Superior temporal gyrus (tissue), 1 donor: ENCODE data around the gene DUOX2.
A peak's percentile ranks its signal among the peaks of the same experiment; 100 is the strongest.

Experiments used
- DNase-seq: peaks from one replicate; pipeline ENCODE4 v3.0.0-alpha.2; 2016; ENCODE audit errors: extremely low spot score

The DUOX2 gene

DNA sequence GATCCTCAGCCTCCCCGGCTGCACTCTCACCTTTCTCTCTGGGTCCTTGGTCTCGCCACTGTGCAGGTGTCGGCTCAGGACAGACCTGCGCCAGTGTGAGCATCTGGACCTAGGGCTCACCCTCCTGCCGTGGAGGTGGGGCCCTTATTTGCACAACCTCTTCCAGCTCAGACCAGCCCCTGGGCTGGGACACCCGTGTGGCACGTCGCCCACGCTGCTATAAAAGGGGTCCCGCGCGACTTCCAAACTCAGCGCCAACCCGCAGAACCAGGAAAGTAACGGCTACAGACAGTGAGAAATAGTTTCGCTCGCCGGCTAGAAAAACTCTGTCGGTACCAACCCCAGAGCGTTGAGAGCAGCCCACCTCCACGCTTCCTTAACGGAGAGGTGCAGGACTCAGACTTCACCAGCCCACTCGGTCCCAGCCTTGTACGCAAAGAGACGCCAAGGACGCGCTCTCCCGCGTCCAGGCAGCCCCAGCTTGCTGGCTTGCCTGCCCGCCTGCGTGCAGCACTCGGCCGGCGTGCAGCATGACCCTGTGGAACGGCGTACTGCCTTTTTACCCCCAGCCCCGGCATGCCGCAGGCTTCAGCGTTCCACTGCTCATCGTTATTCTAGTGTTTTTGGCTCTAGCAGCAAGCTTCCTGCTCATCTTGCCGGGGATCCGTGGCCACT lies at the start of gene DUOX2, which contains the start of gene DUOXA2:
Gene DUOX2 (minus strand): TSS at position 97 of the 675 bp plus-strand sequence. CDS start 761 bp downstream, outside the sequence.
Gene DUOXA2 (plus strand): TSS at position 251 of the 675 bp plus-strand sequence. CDS start 280 bp downstream, at position 531.
- DNase-seq, result no peak

GRCh38 chr15:45163508-45163856 lies 49.5 kb upstream of the DUOX2 start:
- DNase-seq, result no peak

- DNase-seq, result peak; percentile 86
Measured at GRCh38 chr15:45162771-45163507, 49.0 kb upstream of the DUOX2 start.

- DNase-seq, result no peak
Measured at GRCh38 chr15:45161666-45162065, 47.7 kb upstream of the DUOX2 start.

DNA sequence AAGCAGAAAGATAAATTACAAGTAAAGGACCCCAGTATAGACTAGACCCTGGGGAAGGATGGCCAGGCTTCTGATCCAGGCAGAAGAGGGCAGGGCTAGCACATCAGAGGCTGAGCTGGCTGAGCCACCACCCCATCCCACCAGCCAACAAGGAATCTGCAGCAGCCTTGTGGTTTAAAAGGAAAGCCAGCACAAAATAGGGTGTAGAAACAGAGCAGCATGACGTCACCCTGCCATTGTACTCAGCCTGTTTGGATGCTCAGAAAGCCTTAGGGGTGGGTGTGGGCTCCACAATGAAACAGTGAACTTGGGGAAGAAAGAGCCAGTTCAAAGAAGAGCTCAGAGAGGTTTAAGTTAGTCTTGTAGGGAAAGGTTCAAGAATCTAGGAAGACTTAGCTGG lies 44.0 kb upstream of the DUOX2 start:
- peak; percentile 87 for DNase-seq

- DNase-seq, result peak; percentile 44
Measured at GRCh38 chr15:45156744-45157455, 42.9 kb upstream of the DUOX2 start.

- no peak for DNase-seq
Measured at GRCh38 chr15:45155739-45156138, 41.8 kb upstream of the DUOX2 start.

- no peak for DNase-seq
Measured at GRCh38 chr15:45151998-45152828, 38.2 kb upstream of the DUOX2 start.

- no peak for DNase-seq
Measured at GRCh38 chr15:45150997-45151396, 37.0 kb upstream of the DUOX2 start.

DNA sequence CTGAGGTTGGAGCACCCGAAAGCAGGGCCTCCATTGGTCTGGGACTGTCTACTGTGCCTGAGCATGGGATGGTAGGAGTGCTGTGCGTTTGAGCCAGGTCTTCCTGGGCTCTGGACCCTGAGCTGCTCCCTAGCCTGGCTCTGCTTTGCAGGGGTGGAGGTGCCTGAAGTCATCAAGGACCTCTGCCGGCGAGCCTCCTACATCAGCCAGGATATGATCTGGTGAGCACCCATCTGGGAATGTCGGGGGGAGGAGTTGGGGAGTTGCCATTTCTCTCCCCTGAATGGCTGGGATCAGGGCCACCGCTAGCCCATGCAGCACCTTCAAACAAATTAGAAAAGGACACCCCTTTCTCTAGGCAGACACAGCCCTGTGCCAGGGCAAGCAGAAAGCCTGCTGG lies 36.5 kb upstream of the DUOX2 start:
- no peak for DNase-seq

GRCh38 chr15:45149060-45149459 lies 35.1 kb upstream of the DUOX2 start:
- DNase-seq, result no peak

DNA sequence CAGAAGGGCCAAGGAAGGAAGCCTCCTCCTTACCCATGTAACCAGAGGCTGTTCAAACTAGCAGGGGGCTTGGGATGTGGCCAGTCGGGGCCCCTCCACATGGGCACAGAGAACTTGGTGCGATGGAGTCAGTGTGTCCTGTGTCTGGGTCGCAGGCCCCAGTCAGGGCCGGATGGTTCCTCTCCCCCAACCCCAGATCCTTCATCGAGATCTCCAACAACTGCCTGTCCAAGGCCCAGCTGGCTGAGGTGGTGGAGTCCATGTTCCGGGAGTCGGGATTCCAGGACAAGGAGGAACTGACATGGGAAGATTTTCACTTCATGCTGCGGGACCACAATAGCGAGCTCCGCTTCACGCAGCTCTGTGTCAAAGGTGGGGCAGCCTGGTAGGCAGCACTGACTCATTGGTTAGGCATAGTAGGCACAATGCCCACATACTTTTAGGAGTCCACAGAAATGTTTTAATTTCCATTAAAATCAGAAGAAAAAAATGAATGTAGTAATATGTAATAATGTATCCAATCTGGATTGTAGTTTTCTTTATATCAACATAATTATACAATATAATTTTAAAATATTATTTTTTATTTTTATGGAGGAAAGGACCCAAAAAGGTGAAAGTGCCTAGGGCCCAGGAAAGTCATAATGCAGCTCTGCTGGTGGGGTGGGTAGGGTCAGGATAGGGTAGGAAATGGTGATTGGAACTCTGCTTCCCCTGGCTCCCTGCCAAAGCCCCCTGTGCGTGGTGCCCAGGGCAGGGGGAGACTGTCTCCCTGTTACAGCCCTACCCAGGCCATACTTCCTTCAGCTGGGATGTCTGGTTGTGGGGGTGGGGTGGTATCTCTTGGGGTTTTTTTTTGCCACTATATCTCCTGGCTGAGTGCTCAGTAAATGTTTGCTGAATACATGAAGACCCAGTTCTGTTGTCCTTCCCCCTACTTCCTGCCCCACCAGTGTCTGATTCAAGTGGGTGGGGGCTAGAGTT lies 34.4 kb upstream of the DUOX2 start:
- no peak for DNase-seq

DNA sequence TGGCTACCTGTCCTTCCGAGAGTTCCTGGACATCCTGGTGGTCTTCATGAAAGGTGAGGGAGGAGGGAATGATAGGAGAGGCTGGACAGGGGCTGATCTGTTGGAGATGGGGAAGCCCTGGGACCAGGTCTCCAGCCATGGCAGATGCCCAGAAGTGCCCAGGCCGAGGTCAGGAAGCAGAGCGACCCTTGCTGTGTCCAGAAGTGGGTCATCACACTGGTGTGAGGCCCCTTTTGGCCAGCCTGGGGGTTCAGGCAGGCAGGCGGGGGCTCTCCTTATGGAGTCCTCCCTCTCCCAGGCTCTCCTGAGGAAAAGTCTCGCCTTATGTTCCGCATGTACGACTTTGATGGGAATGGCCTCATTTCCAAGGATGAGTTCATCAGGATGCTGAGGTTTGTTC lies 33.6 kb upstream of the DUOX2 start:
- DNase-seq, result no peak

- DNase-seq, result no peak
Measured at GRCh38 chr15:45146405-45146804, 32.4 kb upstream of the DUOX2 start.

DNA sequence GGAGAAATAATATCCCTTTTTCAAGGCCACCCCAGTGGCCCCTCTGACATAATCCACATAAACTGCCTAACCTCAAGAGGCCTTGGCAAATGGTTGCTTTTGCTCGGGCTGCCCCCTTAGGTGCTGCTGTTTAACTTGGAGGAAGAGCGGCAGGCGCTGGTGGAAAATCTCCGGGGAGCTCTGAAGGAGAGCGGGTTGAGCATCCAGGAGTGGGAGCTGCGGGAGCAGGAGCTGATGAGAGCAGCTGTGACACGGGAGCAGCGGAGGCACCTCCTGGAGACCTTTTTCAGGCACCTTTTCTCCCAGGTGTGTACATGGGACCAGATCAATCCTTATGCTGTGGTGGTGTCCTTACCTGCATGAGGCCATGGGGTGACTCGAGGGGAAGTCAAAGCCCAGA lies 30.8 kb upstream of the DUOX2 start:
- DNase-seq, result no peak

GRCh38 chr15:45143946-45144345 lies 30.0 kb upstream of the DUOX2 start:
- DNase-seq, result no peak

DNA sequence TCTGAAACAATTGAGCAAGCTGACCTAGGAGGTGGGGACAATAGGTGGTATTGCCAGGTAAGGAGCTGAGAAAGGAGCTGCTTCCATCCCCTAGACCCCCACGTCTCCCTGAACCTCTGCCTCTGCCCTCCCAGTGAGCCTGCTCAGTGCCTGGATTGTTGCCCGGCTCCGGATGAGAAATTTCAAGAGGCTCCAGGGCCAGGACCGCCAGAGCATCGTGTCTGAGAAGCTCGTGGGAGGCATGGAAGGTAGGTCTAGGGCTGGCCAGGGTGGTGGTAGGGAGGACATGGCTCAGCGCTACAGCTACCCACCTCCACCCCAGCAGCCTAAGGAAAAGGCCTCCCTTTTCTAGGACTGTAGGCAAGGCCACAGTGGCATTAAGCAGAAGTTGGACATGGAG lies 29.1 kb upstream of the DUOX2 start:
- DNase-seq, result no peak

DNA sequence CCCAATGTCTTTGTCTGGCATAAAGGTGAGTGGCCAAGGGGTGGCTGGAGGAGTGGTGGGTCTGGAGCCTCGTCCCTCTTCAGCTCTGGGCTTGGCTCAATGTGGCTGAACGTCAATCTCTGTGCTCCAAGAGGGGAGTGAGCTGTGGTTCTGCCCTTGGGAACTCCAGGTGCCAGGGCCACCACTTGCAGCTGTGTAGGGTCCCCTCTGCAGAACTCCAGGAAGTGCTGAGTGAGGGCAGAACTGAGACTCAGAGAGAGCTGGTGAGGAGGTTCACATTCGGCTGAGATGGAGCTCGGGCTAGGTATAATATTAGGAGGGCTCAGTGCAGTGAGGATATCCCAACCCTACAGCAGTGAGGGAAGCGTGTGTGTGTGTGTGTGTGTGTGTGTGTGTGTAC lies 27.4 kb upstream of the DUOX2 start:
- DNase-seq, result no peak

DNA sequence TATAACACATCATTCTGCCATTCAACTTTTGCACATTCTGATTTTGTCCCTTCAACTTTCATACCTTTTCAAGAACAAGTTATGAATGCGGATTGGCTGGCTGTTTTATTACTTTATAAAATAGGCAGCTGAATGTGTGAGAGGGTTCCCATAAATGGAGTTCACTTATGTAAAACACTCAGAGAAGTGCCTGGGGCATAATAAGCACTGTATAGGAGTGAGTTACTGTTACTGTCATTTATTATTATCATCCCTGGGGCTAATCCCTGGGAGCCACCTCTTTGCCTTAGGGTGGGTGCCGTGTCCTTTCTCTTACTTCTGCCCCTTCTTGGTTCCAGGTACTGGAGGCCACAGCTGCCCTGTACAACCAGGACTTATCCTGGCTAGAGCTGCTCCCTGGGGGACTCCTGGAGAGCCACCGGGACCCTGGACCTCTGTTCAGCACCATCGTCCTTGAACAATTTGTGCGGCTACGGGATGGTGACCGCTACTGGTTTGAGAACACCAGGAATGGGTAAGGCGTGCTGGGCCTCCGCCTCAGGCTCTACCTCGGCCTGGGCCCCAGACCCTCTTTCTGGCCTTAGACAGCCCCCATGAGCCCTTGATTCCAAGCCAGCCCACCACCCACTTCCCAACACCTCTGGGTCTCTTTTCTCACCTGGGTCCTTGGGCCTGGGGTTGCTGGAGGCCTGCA lies 26.7 kb upstream of the DUOX2 start:
- DNase-seq, result no peak

DNA sequence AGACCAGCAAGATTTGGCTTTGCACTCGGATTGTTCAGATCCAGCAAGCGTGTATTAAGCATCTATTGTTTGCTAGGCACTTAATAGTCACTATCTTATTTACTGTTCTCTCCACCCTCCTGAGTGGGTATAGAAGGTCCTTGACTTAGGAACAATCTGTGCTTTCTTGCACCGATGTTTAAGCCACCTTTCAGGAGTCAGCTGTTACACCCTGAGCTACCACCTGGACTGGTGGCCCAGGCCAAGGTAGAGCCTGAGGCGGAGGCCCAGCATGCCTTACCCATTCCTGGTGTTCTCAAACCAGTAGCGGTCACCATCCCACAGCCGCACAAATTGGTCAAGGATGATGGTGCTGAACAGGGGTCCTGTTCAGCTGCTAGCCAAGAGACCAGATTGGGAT lies 25.8 kb upstream of the DUOX2 start:
- no peak for DNase-seq
